ENCODE data around the gene SARDH. TPM values are rescaled to one million over a fixed set of nuclear protein-coding genes. Genes with fewer than 3 reads are reported as not detected.

Gene SARDH
- total and polyA plus RNA-seq, 2 donors (not counting 3 experiments of a cell fraction or from before 2014, with no cell fraction given): 0.19 to 0.44 TPM

DNA sequence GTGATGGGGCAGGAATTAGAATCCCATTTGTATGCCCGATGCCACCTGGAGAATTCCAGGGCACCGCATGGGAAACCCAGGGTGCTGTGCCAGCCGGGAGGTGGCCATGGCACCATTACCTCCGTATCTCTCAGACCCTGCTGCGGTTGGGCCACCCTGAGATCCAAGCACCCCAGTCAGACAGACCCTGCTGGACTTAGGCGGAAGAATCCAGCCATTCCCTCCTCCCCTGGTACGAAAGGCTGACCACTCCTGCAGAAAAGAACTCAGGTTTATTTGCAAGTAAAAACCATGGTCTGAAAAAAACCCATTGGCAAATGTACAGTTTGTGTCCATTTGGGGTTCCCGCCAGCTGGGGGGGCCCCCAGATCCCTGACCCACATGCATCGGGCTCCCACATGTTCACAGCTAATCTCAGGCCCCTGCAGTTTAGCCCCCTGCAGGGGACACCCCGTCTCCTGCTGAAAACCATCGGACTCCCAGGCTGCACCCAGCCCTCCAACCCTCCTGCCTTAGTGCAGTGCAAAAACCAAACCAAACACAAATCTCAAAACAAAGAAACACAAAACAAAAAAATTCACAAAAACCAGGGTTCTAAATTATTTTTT lies 23.6 kb upstream of the SARDH start:
- Histone ChIP-seq H3K4me1 (ENCODE audit: control insufficient read depth, extremely low read depth, insufficient read depth, low read length) (no peaks in the 10 kb centered on the region), H3K79me2 (ENCODE audit: control insufficient read depth, insufficient read depth, low read length) (no peaks in the 10 kb centered on the region), H3K27ac (ENCODE audit: insufficient read depth, low read depth, low read length) (no peak overlapping the region), H3K4me3 (replicated peaks in 1 of 3; ENCODE audit: insufficient read depth in 1 of 3, low read depth in 1 of 3, low read length in 3 of 3) (no peak overlapping the region), H3K9ac (replicated peaks; ENCODE audit: extremely low read depth, insufficient read depth, low read length) (no peak overlapping the region), H3K27me3 (ENCODE audit: control insufficient read depth in 2 of 2, insufficient read depth in 2 of 2, low read length in 2 of 2) (no peaks in the 10 kb centered on the region), H3K9me3 (replicated peaks; ENCODE audit: control insufficient read depth, insufficient read depth, low read length) (no peaks in the 10 kb centered on the region), H2AFZ (ENCODE audit: low read depth, low read length) (no peak overlapping the region), H4K20me1 (replicated peaks; ENCODE audit: control insufficient read depth, extremely low read depth, insufficient read depth, low read length) (no peaks in the 10 kb centered on the region), H3K36me3 (ENCODE audit: control insufficient read depth in 2 of 2, extremely low read depth in 1 of 2, insufficient read depth in 2 of 2, low read length in 2 of 2) (peaks cover 0 to 1% of the 10 kb centered on the region in 2 experiments), H3K9me1 (replicated peaks; ENCODE audit: control insufficient read depth, extremely low read depth, insufficient read depth, low read length) (no peaks in the 10 kb centered on the region), H3K4me2 (ENCODE audit: insufficient read depth, low read length) (no peak overlapping the region)
- no peak for TF ChIP-seq POLR2AphosphoS5 (IDR thresholded peaks at IDR 0.05; ENCODE audit: insufficient read depth, low read depth, low read length)
- TF ChIP-seq, protein P1, sequence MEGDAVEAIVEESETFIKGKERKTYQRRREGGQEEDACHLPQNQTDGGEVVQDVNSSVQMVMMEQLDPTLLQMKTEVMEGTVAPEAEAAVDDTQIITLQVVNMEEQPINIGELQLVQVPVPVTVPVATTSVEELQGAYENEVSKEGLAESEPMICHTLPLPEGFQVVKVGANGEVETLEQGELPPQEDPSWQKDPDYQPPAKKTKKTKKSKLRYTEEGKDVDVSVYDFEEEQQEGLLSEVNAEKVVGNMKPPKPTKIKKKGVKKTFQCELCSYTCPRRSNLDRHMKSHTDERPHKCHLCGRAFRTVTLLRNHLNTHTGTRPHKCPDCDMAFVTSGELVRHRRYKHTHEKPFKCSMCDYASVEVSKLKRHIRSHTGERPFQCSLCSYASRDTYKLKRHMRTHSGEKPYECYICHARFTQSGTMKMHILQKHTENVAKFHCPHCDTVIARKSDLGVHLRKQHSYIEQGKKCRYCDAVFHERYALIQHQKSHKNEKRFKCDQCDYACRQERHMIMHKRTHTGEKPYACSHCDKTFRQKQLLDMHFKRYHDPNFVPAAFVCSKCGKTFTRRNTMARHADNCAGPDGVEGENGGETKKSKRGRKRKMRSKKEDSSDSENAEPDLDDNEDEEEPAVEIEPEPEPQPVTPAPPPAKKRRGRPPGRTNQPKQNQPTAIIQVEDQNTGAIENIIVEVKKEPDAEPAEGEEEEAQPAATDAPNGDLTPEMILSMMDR (IDR thresholded peaks at IDR 0.05; ENCODE audit: extremely low read depth in 1 of 2, insufficient read depth in 1 of 2, low read depth in 1 of 2, low read length in 2 of 2): no peak
- DNase-seq (ENCODE audit: low read depth, low spot score): no peak
- FAIRE-seq: no peak
- CTCF ChIA-PET: no interaction called here
- no TSS peak for BruUV-seq (replicated peaks)
- POLR2A ChIA-PET: no interaction called here
- dilution Hi-C loops (cut with MboI; ENCODE audit: extremely low pct_ligation_motif_present, low sequenced_read_pairs) (no loop called here), intact Hi-C loops (cut with micrococcal nuclease) (no loop called here)

DNA sequence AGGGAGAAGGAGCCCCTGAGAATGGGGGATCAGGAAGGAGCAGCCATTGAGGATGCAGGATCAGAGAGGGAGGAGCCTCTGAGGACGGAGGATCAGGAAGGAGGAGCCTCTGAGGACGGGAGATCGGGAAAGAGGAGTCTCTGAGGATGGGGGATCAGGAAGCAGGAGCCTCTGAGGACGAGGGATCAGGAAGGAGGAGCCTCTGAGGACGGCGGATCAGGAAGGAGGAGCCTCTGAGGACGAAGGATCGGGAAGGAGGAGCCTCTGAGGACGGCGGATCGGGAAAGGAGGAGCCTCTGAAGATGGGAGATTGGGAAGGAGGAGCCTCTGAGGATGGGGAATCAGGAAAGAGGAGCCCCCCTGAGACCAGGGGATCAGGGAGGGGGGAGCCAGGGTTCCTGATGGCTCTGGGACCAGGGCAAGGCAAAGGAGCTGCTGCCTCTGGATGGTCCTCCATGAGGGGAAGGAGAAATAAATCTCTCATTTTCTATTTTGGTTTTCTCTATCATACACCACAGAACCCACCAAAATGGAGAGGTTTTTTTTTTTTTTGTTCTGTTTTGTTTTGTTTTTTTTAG lies 22.6 kb upstream of the SARDH start:
- Histone ChIP-seq H3K9me1 (replicated peaks; ENCODE audit: control insufficient read depth, extremely low read depth, insufficient read depth, low read length) (no peaks in the 10 kb centered on the region), H3K36me3 (ENCODE audit: control insufficient read depth in 2 of 2, extremely low read depth in 1 of 2, insufficient read depth in 2 of 2, low read length in 2 of 2) (peaks cover 0 to 1% of the 10 kb centered on the region in 2 experiments), H3K4me1 (ENCODE audit: control insufficient read depth, extremely low read depth, insufficient read depth, low read length) (no peaks in the 10 kb centered on the region), H3K79me2 (ENCODE audit: control insufficient read depth, insufficient read depth, low read length) (no peaks in the 10 kb centered on the region), H3K27me3 (ENCODE audit: control insufficient read depth in 2 of 2, insufficient read depth in 2 of 2, low read length in 2 of 2) (no peaks in the 10 kb centered on the region), H2AFZ (ENCODE audit: low read depth, low read length) (no peak overlapping the region), H3K4me2 (ENCODE audit: insufficient read depth, low read length) (no peak overlapping the region), H3K9ac (replicated peaks; ENCODE audit: extremely low read depth, insufficient read depth, low read length) (no peak overlapping the region), H3K4me3 (replicated peaks in 1 of 3; ENCODE audit: insufficient read depth in 1 of 3, low read depth in 1 of 3, low read length in 3 of 3) (no peak overlapping the region), H3K9me3 (replicated peaks; ENCODE audit: control insufficient read depth, insufficient read depth, low read length) (no peaks in the 10 kb centered on the region), H4K20me1 (replicated peaks; ENCODE audit: control insufficient read depth, extremely low read depth, insufficient read depth, low read length) (no peaks in the 10 kb centered on the region), H3K27ac (ENCODE audit: insufficient read depth, low read depth, low read length) (no peak overlapping the region)
- DNase-seq (ENCODE audit: low read depth, low spot score) (no peak), FAIRE-seq (no peak)
- intact Hi-C loops (cut with micrococcal nuclease): no loop called here
- ChIA-PET CTCF (no interaction called here), POLR2A (no interaction called here)
- dilution Hi-C loops (cut with MboI; ENCODE audit: extremely low pct_ligation_motif_present, low sequenced_read_pairs): no loop called here
- TF ChIP-seq MYC (IDR thresholded peaks at IDR 0.05; ENCODE audit: low read depth, low read length) (no peak), POLR2AphosphoS5 (IDR thresholded peaks at IDR 0.05; ENCODE audit: insufficient read depth, low read depth, low read length) (no peak), JUN (IDR thresholded peaks at IDR 0.05; ENCODE audit: borderline replicate concordance, insufficient read depth, insufficient read length, low read depth) (no peak), POLR2A (IDR thresholded peaks at IDR 0.05; ENCODE audit: low read depth, low read length) (no peak), GATA2 (IDR thresholded peaks at IDR 0.05; ENCODE audit: insufficient read depth, insufficient read length, low read depth, low read length) (no peak)
- TF ChIP-seq, protein P1 (IDR thresholded peaks at IDR 0.05; ENCODE audit: extremely low read depth in 1 of 2, insufficient read depth in 1 of 2, low read depth in 1 of 2, low read length in 2 of 2): no peak
- no TSS peak for BruUV-seq (replicated peaks)
